ENCODE data around the gene PTOV1. TPM values are rescaled to one million over a fixed set of nuclear protein-coding genes. Genes with fewer than 3 reads are reported as not detected.

Gene PTOV1
- total RNA-seq, 1 experiment from 2014 or later = 114 TPM

- TF ChIP-seq TCF7L2 (IDR thresholded peaks at IDR 0.05; ENCODE audit: low read depth, low read length) = no peak
Measured at GRCh38 chr19:49891393-49891792, 40.4 kb downstream of the PTOV1 start (continued).

- ChIA-PET POLR2A (no interaction called here), CTCF (no interaction called here)
- ATAC-seq = no peak
Measured at GRCh38 chr19:49892716-49893115, 41.8 kb downstream of the PTOV1 start.

GRCh38 chr19:49894011-49894664 is 43.2 kb downstream of the PTOV1 start:
- TF ChIP-seq TCF7L2 (IDR thresholded peaks at IDR 0.05; ENCODE audit: low read depth, low read length) (no peak), CTCF (IDR thresholded peaks at IDR 0.05) (no peak), SIN3A (IDR thresholded peaks at IDR 0.05; ENCODE audit: borderline replicate concordance, insufficient read depth, low read depth, low read length) (no peak), POLR2AphosphoS5 (IDR thresholded peaks at IDR 0.05; ENCODE audit: low read depth, low read length) (no peak)
- TF ChIP-seq, protein P1, sequence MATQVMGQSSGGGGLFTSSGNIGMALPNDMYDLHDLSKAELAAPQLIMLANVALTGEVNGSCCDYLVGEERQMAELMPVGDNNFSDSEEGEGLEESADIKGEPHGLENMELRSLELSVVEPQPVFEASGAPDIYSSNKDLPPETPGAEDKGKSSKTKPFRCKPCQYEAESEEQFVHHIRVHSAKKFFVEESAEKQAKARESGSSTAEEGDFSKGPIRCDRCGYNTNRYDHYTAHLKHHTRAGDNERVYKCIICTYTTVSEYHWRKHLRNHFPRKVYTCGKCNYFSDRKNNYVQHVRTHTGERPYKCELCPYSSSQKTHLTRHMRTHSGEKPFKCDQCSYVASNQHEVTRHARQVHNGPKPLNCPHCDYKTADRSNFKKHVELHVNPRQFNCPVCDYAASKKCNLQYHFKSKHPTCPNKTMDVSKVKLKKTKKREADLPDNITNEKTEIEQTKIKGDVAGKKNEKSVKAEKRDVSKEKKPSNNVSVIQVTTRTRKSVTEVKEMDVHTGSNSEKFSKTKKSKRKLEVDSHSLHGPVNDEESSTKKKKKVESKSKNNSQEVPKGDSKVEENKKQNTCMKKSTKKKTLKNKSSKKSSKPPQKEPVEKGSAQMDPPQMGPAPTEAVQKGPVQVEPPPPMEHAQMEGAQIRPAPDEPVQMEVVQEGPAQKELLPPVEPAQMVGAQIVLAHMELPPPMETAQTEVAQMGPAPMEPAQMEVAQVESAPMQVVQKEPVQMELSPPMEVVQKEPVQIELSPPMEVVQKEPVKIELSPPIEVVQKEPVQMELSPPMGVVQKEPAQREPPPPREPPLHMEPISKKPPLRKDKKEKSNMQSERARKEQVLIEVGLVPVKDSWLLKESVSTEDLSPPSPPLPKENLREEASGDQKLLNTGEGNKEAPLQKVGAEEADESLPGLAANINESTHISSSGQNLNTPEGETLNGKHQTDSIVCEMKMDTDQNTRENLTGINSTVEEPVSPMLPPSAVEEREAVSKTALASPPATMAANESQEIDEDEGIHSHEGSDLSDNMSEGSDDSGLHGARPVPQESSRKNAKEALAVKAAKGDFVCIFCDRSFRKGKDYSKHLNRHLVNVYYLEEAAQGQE (IDR thresholded peaks at IDR 0.05; ENCODE audit: insufficient read depth in 1 of 2, low read depth in 2 of 2, low read length in 1 of 2) = no peak
- no peak for DNase-seq (ENCODE audit: low read depth, low spot score)
- H3K9me3 ChIP-seq (ENCODE audit: control insufficient read depth, insufficient read depth, low read depth, low read length) = no peaks in the 10 kb centered on the region
- POLR2A ChIA-PET = no interaction called here
- no peaks in the 10 kb centered on the region for H3K27me3 ChIP-seq (ENCODE audit: control insufficient read depth, insufficient read depth, low read length)
- CTCF ChIA-PET = no interaction called here
- H3K4me3 ChIP-seq (ENCODE audit: low read depth in 2 of 2, low read length in 2 of 2) = no peak overlapping the region
- no peak for ATAC-seq
- intact Hi-C loops (cut with micrococcal nuclease; ENCODE audit: unreplicated experiment) (no loop called here), in situ Hi-C loops (cut with HindIII; ENCODE audit: low pct_unique_long_range_greater_than_20kb, low sequenced_read_pairs) (no loop called here)
- no TSS peak for BruUV-seq (replicated peaks)
- H3K27ac ChIP-seq (ENCODE audit: low read length) = no peak overlapping the region
- peaks cover 10% of the 10 kb centered on the region for H3K4me1 ChIP-seq (ENCODE audit: control insufficient read depth, insufficient read depth, low read length)
- H3K36me3 ChIP-seq (ENCODE audit: control insufficient read depth, insufficient read depth, low read length) = no peaks in the 10 kb centered on the region

More at GRCh38 chr19:49892716-49893115, 41.8 kb downstream of the PTOV1 start:
- Histone ChIP-seq H3K4me3 (ENCODE audit: low read depth in 2 of 2, low read length in 2 of 2) (no peak overlapping the region), H3K4me1 (ENCODE audit: control insufficient read depth, insufficient read depth, low read length) (peaks cover 10% of the 10 kb centered on the region), H3K36me3 (ENCODE audit: control insufficient read depth, insufficient read depth, low read length) (no peaks in the 10 kb centered on the region), H3K27me3 (ENCODE audit: control insufficient read depth, insufficient read depth, low read length) (no peaks in the 10 kb centered on the region), H3K9me3 (ENCODE audit: control insufficient read depth, insufficient read depth, low read depth, low read length) (no peaks in the 10 kb centered on the region), H3K27ac (ENCODE audit: low read length) (no peak overlapping the region)
- intact Hi-C loops (cut with micrococcal nuclease; ENCODE audit: unreplicated experiment) (no loop called here), in situ Hi-C loops (cut with HindIII; ENCODE audit: low pct_unique_long_range_greater_than_20kb, low sequenced_read_pairs) (no loop called here)
- TF ChIP-seq, protein P1 (IDR thresholded peaks at IDR 0.05; ENCODE audit: insufficient read depth in 1 of 2, low read depth in 2 of 2, low read length in 1 of 2) = no peak
- no peak for TF ChIP-seq CTCF (IDR thresholded peaks at IDR 0.05)
- no peak for TF ChIP-seq SIN3A (IDR thresholded peaks at IDR 0.05; ENCODE audit: borderline replicate concordance, insufficient read depth, low read depth, low read length)
- TF ChIP-seq POLR2AphosphoS5 (IDR thresholded peaks at IDR 0.05; ENCODE audit: low read depth, low read length) = no peak
- TF ChIP-seq TCF7L2 (IDR thresholded peaks at IDR 0.05; ENCODE audit: low read depth, low read length) = no peak
- no peak for DNase-seq (ENCODE audit: low read depth, low spot score)
- no TSS peak for BruUV-seq (replicated peaks)
